ENCODE results near the gene ARHGAP44.

The ARHGAP44 gene

GRCh38 chr17:12789481-12790248 is at the start of gene ARHGAP44:
Gene ARHGAP44 (plus strand): TSS chr17:12789498. CDS start chr17:12789839, 341 bp downstream.
- peak within 1 kb of the TSS; percentile 58 for H3K4me3 ChIP-seq (ENCODE audit: low read depth, low read length)
- in situ Hi-C loops (cut with HindIII; ENCODE audit: low sequenced_read_pairs): no loop called here
- TF ChIP-seq CTCF (IDR thresholded peaks at IDR 0.05; ENCODE audit: low read depth, low read length, missing control alignments): no peak
- no peak for DNase-seq (ENCODE audit: low read depth)

GRCh38 chr17:12739500-12739899 is 49.8 kb upstream of the ARHGAP44 start:
- DNase-seq (ENCODE audit: low read depth): no peak
- in situ Hi-C loops (cut with HindIII; ENCODE audit: low sequenced_read_pairs): no loop called here
- H3K4me3 ChIP-seq (ENCODE audit: low read depth, low read length): no peak overlapping the region
- no peak for TF ChIP-seq CTCF (IDR thresholded peaks at IDR 0.05; ENCODE audit: low read depth, low read length, missing control alignments)

DNA sequence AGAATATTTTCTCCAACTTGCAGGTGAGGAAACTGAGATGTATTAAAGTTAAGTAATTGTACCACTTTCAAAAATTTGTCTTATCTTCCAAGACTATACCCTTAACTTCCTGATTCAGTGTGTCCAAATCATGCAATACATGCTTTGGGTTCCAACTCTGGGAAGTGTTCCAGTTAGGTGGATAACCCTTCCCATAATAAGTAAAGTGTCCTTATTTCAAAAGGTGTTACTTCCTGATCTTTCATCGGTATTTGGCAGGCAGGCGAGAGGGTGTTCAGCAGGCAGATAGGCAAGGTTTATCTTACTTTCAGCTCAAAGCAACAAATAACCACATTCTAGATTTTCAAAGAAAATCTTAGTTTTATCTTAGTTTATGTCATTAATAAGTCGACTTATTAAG is 46.3 kb upstream of the ARHGAP44 start:
- no peak overlapping the region for H3K4me3 ChIP-seq (ENCODE audit: low read depth, low read length)
- in situ Hi-C loops (cut with HindIII; ENCODE audit: low sequenced_read_pairs): no loop called here
- TF ChIP-seq CTCF (IDR thresholded peaks at IDR 0.05; ENCODE audit: low read depth, low read length, missing control alignments): no peak
- no peak for DNase-seq (ENCODE audit: low read depth)

GRCh38 chr17:12744298-12744697 is 45.0 kb upstream of the ARHGAP44 start:
- H3K4me3 ChIP-seq (ENCODE audit: low read depth, low read length): no peak overlapping the region
- no peak for DNase-seq (ENCODE audit: low read depth)
- TF ChIP-seq CTCF (IDR thresholded peaks at IDR 0.05; ENCODE audit: low read depth, low read length, missing control alignments): no peak
- in situ Hi-C loops (cut with HindIII; ENCODE audit: low sequenced_read_pairs): no loop called here

- in situ Hi-C loops (cut with HindIII; ENCODE audit: low sequenced_read_pairs): no loop called here
- H3K4me3 ChIP-seq (ENCODE audit: low read depth, low read length): no peak overlapping the region
- no peak for DNase-seq (ENCODE audit: low read depth)
- TF ChIP-seq CTCF (IDR thresholded peaks at IDR 0.05; ENCODE audit: low read depth, low read length, missing control alignments): no peak
Observed at GRCh38 chr17:12744786-12745185, 44.5 kb upstream of the ARHGAP44 start.

DNA sequence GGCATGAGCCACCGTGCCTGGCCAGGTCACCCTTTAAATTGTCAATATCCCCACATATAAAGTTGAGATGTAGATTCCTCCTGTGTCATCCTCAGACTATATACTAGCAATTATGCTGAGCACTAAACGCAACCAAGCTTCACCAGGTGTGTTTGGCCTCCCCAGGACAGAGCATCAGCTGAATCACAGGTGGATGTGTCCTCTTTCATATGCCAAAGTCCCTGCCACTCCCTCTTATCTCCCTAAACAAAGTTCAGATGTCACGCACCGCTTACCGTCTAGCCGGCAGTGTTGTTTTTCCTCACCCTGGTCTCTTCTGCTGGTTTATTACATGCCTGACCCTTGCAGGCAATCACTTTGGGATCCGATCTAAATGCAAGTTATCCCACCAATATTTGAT is 43.8 kb upstream of the ARHGAP44 start:
- H3K4me3 ChIP-seq (ENCODE audit: low read depth, low read length): no peak overlapping the region
- no peak for TF ChIP-seq CTCF (IDR thresholded peaks at IDR 0.05; ENCODE audit: low read depth, low read length, missing control alignments)
- DNase-seq (ENCODE audit: low read depth): no peak
- in situ Hi-C loops (cut with HindIII; ENCODE audit: low sequenced_read_pairs): no loop called here

All from astrocyte of the cerebellum (primary cell).